ENCODE measurements around the gene PRKG1.

DNA sequence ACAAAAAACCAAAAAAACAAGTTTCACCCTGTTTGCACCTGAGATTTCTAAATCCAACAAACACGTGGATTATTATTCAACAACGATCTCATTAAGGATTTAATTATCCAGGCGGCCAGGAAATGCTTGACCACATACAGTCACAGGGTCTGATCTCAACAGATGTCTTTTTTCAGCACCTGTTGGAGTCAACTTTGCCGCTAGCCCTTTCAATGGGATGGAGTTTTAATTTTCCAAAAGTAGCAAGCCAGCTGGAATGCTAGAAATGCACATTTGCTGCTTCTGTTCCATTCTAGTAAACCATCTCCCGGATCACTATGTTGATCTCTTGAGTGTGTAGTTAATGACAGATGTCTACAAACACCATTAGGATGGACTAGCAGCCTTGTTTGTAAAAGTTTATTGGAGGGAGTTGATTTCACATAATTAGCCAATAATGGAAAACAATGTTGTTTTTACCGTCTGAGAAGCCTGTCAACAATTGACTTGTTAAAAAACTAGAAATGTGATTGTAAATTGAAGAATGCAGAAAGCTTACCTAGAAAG lies 1175.6 kb downstream of the PRKG1 start:
- TF ChIP-seq, protein P1, sequence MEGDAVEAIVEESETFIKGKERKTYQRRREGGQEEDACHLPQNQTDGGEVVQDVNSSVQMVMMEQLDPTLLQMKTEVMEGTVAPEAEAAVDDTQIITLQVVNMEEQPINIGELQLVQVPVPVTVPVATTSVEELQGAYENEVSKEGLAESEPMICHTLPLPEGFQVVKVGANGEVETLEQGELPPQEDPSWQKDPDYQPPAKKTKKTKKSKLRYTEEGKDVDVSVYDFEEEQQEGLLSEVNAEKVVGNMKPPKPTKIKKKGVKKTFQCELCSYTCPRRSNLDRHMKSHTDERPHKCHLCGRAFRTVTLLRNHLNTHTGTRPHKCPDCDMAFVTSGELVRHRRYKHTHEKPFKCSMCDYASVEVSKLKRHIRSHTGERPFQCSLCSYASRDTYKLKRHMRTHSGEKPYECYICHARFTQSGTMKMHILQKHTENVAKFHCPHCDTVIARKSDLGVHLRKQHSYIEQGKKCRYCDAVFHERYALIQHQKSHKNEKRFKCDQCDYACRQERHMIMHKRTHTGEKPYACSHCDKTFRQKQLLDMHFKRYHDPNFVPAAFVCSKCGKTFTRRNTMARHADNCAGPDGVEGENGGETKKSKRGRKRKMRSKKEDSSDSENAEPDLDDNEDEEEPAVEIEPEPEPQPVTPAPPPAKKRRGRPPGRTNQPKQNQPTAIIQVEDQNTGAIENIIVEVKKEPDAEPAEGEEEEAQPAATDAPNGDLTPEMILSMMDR (IDR thresholded peaks at IDR 0.05; ENCODE audit: borderline replicate concordance, extremely low read depth, low read length, poor library complexity, severe bottlenecking): no peak
- no peak for TF ChIP-seq EZH2 (IDR thresholded peaks at IDR 0.05; ENCODE audit: borderline replicate concordance, low read depth, low read length, severe bottlenecking)
